Measurements from ENCODE around the gene SCNN1G. TPM values are rescaled to one million over a fixed set of nuclear protein-coding genes. Genes with fewer than 3 reads are reported as not detected.

Gene SCNN1G
- total and polyA plus RNA-seq, 2 of the 13 experiments (the other 11 are each of a cell fraction or from before 2014, with no cell fraction given): not detected

GRCh38 chr16:23245268-23245667, 62.7 kb downstream of the SCNN1G start (continued):
- TF ChIP-seq ZBTB46 (CRISPR knock-in tag; IDR thresholded peaks at IDR 0.05; ENCODE audit: borderline replicate concordance): no peak
- no peak for TF ChIP-seq ZFY (CRISPR knock-in tag; IDR thresholded peaks at IDR 0.05)
- no peak for TF ChIP-seq IKZF1 (IDR thresholded peaks at IDR 0.05)
- no peak for TF ChIP-seq PRPF4 (IDR thresholded peaks at IDR 0.05; ENCODE audit: low read depth, low read length, poor library complexity, severe bottlenecking)
- TF ChIP-seq BHLHE40 (IDR thresholded peaks at IDR 0.05; ENCODE audit: low read length): no peak
- no peak for TF ChIP-seq ZNF580 (CRISPR knock-in tag; IDR thresholded peaks at IDR 0.05; ENCODE audit: borderline replicate concordance, low read depth)

- no peak for FAIRE-seq
- in situ Hi-C loops (cut with HindIII; ENCODE audit: extremely low pct_ligation_motif_present, low pct_unique_long_range_greater_than_20kb): no loop called here
- CTCF ChIA-PET (ENCODE audit: low intra/inter-chr PET ratio, low total read pairs): no interaction called here
These were observed 66.0 kb downstream of the SCNN1G start for GRCh38 chr16:23248261-23249194.

More at GRCh38 chr16:23248261-23249194, 66.0 kb downstream of the SCNN1G start:
- no peaks in the 10 kb centered on the region for H3K36me3 ChIP-seq (replicated peaks in 1 of 2; ENCODE audit: control insufficient read depth in 1 of 2, insufficient read depth in 2 of 2, low read length in 2 of 2)
- intact Hi-C loops (cut with micrococcal nuclease; ENCODE audit: unreplicated experiment): no loop called here
- 15% methylated on average over 9 of the region's 9 CpGs for WGBS (ENCODE audit: low lambda C conversion rate)
- H3K27me3 ChIP-seq (ENCODE audit: control insufficient read depth in 1 of 2, insufficient read depth in 2 of 2, low read length in 2 of 2): peaks cover 4 to 27% of the 10 kb centered on the region in 2 experiments; a peak in 4 of 5 replicates
- DNase-seq (ENCODE audit: low spot score): no peak
- no peak overlapping the region for H3K9ac ChIP-seq (ENCODE audit: insufficient read depth, low read depth, low read length)
- BruUV-seq (replicated peaks): no TSS peak
- H3K27ac ChIP-seq (ENCODE audit: extremely low read length, insufficient read depth, low read length): no peak overlapping the region
- H2AFZ ChIP-seq (ENCODE audit: low read length): no peak overlapping the region
- ATAC-seq: no peak
- H3K79me2 ChIP-seq (ENCODE audit: insufficient read depth, low read length): no peaks in the 10 kb centered on the region
- TF ChIP-seq RXRB (CRISPR knock-in tag; IDR thresholded peaks at IDR 0.05; ENCODE audit: borderline replicate concordance) (no peak), TFDP1 (CRISPR knock-in tag; IDR thresholded peaks at IDR 0.05; ENCODE audit: borderline replicate concordance) (no peak)
- no peaks in the 10 kb centered on the region for H3K4me1 ChIP-seq (ENCODE audit: insufficient read depth, low read length)
- H3K4me2 ChIP-seq (ENCODE audit: low read depth, low read length): no peak overlapping the region
- POLR2A ChIA-PET: no interaction called here
- no peak overlapping the region for H3K4me3 ChIP-seq (replicated peaks in 1 of 3; ENCODE audit: insufficient read depth in 1 of 3, low read depth in 2 of 3, low read length in 3 of 3)
- no peaks in the 10 kb centered on the region for H3K9me3 ChIP-seq (ENCODE audit: low read length)
- no peaks in the 10 kb centered on the region for H4K20me1 ChIP-seq (ENCODE audit: insufficient read depth, low read length)

All from HepG2 (cell line).